ENCODE measurements around the gene IL16. TPM values are rescaled to one million over a fixed set of nuclear protein-coding genes. Genes with fewer than 3 reads are reported as not detected.

IL16 gene
- total RNA-seq, 1 donor from 2014 or later, result 29.6 TPM

- no peak for TF ChIP-seq CTCF (IDR thresholded peaks at IDR 0.05; ENCODE audit: unreplicated experiment)
- DNase-seq (ENCODE audit: low spot score), result no peak
- H3K4me1 Mint-ChIP-seq (ENCODE audit: unreplicated experiment), result no peaks in the 10 kb centered on the region
- peak overlapping the region; percentile 68 for H3K27ac Mint-ChIP-seq (ENCODE audit: unreplicated experiment)
- peak overlapping the region; percentile 44 for H3K4me3 Mint-ChIP-seq (ENCODE audit: unreplicated experiment)
- peaks cover 21% of the 10 kb centered on the region for H3K36me3 Mint-ChIP-seq (ENCODE audit: low read depth, unreplicated experiment)
- peaks cover 3% of the 10 kb centered on the region for H3K27me3 Mint-ChIP-seq (ENCODE audit: unreplicated experiment)
- H3K9me3 Mint-ChIP-seq (ENCODE audit: unreplicated experiment), result no peaks in the 10 kb centered on the region
Observed at GRCh38 chr15:81315452-81316175, 118.9 kb downstream of the IL16 start.

GRCh38 chr15:81316267-81316666, 119.6 kb downstream of the IL16 start:
- H3K4me3 Mint-ChIP-seq (ENCODE audit: unreplicated experiment), result peak overlapping the region; percentile 44
- no peaks in the 10 kb centered on the region for H3K4me1 Mint-ChIP-seq (ENCODE audit: unreplicated experiment)
- peaks cover 3% of the 10 kb centered on the region for H3K27me3 Mint-ChIP-seq (ENCODE audit: unreplicated experiment)
- peak overlapping the region; percentile 68 for H3K27ac Mint-ChIP-seq (ENCODE audit: unreplicated experiment)
- H3K36me3 Mint-ChIP-seq (ENCODE audit: low read depth, unreplicated experiment), result peaks cover 21% of the 10 kb centered on the region
- H3K9me3 Mint-ChIP-seq (ENCODE audit: unreplicated experiment), result no peaks in the 10 kb centered on the region
- DNase-seq (ENCODE audit: low spot score), result no peak
- TF ChIP-seq CTCF (IDR thresholded peaks at IDR 0.05; ENCODE audit: unreplicated experiment), result no peak

- Mint-ChIP-seq H3K4me3 (ENCODE audit: unreplicated experiment) (no peak overlapping the region), H3K4me1 (ENCODE audit: unreplicated experiment) (no peaks in the 10 kb centered on the region), H3K27ac (ENCODE audit: unreplicated experiment) (no peak overlapping the region), H3K9me3 (ENCODE audit: unreplicated experiment) (no peaks in the 10 kb centered on the region), H3K36me3 (ENCODE audit: low read depth, unreplicated experiment) (peaks cover 12% of the 10 kb centered on the region), H3K27me3 (ENCODE audit: unreplicated experiment) (peaks cover 3% of the 10 kb centered on the region)
- TF ChIP-seq CTCF (IDR thresholded peaks at IDR 0.05; ENCODE audit: unreplicated experiment), result no peak
- DNase-seq (ENCODE audit: low spot score), result no peak
Observed at GRCh38 chr15:81317642-81318017, 121.0 kb downstream of the IL16 start.

GRCh38 chr15:81321667-81322066, 125.0 kb downstream of the IL16 start:
- no peak for TF ChIP-seq CTCF (IDR thresholded peaks at IDR 0.05; ENCODE audit: unreplicated experiment)
- Mint-ChIP-seq H3K4me3 (ENCODE audit: unreplicated experiment) (no peak overlapping the region), H3K27me3 (ENCODE audit: unreplicated experiment) (no peaks in the 10 kb centered on the region), H3K9me3 (ENCODE audit: unreplicated experiment) (no peaks in the 10 kb centered on the region), H3K4me1 (ENCODE audit: unreplicated experiment) (peaks cover 7% of the 10 kb centered on the region), H3K27ac (ENCODE audit: unreplicated experiment) (no peak overlapping the region), H3K36me3 (ENCODE audit: low read depth, unreplicated experiment) (peaks cover 5% of the 10 kb centered on the region)
- DNase-seq (ENCODE audit: low spot score), result no peak

GRCh38 chr15:81322676-81323253, 126.1 kb downstream of the IL16 start:
- Mint-ChIP-seq H3K9me3 (ENCODE audit: unreplicated experiment) (no peaks in the 10 kb centered on the region), H3K4me1 (ENCODE audit: unreplicated experiment) (peaks cover 7% of the 10 kb centered on the region), H3K27ac (ENCODE audit: unreplicated experiment) (no peak overlapping the region), H3K27me3 (ENCODE audit: unreplicated experiment) (no peaks in the 10 kb centered on the region), H3K4me3 (ENCODE audit: unreplicated experiment) (peak overlapping the region; percentile 51), H3K36me3 (ENCODE audit: low read depth, unreplicated experiment) (peaks cover 5% of the 10 kb centered on the region)
- DNase-seq (ENCODE audit: low spot score), result no peak
- no peak for TF ChIP-seq CTCF (IDR thresholded peaks at IDR 0.05; ENCODE audit: unreplicated experiment)

Data from endothelial cell (in vitro differentiated cells).